Suprapubic skin (tissue), 3 donors: Measurements from ENCODE around the gene GAS7.

Experiments used
- CTCF ChIP-seq, 2 donors: fragments of 200-600 bp in 1 of 2; fragments of 450-650 bp in 1 of 2; sonication (generic) in 1 of 2; IDR thresholded peaks; one replicate each; pipeline ENCODE4 v1.5.1; 2016 to 2019; ENCODE audit warnings: antibody characterized with exemption in 2 of 2, mild to moderate bottlenecking in 1 of 2, moderate library complexity in 1 of 2
- POLR2A ChIP-seq, 2 donors: fragments of 450-650 bp; IDR thresholded peaks; one replicate each; pipeline ENCODE4 v1.6.1; 2017; ENCODE audit warnings: antibody characterized with exemption in 2 of 2, mild to moderate bottlenecking in 2 of 2, moderate library complexity in 2 of 2

DNA sequence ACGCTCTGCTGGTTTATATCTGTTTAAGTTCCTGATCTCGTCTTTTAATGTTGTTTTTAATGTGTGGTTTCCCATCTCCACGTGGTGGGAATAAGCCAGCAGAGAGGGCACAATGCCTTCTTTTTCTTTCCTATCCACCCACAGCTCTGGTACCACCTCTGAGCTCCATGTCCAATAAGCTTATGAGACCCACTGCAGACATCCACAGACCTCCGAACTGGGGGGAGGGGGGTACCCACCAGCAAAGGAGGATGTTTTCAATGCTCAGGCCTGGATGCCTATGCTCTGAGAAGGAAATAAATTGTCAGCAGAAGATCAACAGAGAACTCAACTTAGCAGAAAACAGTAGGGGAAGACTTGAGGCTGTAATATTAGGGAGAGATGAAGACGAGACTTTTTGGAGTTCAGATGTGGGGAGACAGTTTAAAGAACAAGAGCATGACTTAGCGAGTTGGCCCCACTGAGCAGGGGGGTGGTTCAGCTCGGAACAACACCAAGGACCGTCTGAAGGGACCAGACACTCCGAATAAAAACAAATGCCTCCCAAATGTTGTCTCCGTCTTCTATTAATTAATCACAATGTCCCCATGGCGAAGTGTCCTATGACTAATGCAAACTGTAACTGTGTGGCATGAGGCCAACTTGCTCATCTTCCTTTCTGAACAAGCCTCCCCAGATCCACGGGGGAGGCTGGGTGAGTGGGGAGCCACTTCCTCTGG is 62.7 kb downstream of the GAS7 start:
- TF ChIP-seq CTCF (IDR thresholded peaks at IDR 0.05) = no peak
- TF ChIP-seq POLR2A (IDR thresholded peaks at IDR 0.05) = no peak
